ENCODE data around the gene HMOX2.

Gene HMOX2

GRCh38 chr16:4465977-4466779 is 10.0 kb upstream of the HMOX2 start:
- no peak for DNase-seq

GRCh38 chr16:4467916-4468315 is 8.3 kb upstream of the HMOX2 start:
- DNase-seq, result no peak

GRCh38 chr16:4468972-4469371 is 7.2 kb upstream of the HMOX2 start:
- no peak for DNase-seq

- no peak for DNase-seq
Observed at GRCh38 chr16:4471869-4472268, 4.3 kb upstream of the HMOX2 start.

GRCh38 chr16:4472880-4473279 is 3.3 kb upstream of the HMOX2 start:
- no peak for DNase-seq

- DNase-seq, result peak; percentile 93
Observed at GRCh38 chr16:4474192-4474961, 1.8 kb upstream of the HMOX2 start, which contains the start of gene NMRAL1. TSS of gene NMRAL1 (minus strand) at chr16:4474625. CDS start at chr16:4474132, 493 bp downstream.

GRCh38 chr16:4477966-4478365 is 1.8 kb downstream of the HMOX2 start:
- no peak for DNase-seq

- no peak for DNase-seq
Observed at GRCh38 chr16:4481526-4481925, 5.3 kb downstream of the HMOX2 start.

GRCh38 chr16:4481963-4482362 is 5.8 kb downstream of the HMOX2 start:
- DNase-seq, result no peak

- no peak for DNase-seq
Observed at GRCh38 chr16:4486126-4486893, 10.1 kb downstream of the HMOX2 start.

GRCh38 chr16:4487955-4488498 is 11.8 kb downstream of the HMOX2 start:
- no peak for DNase-seq

- no peak for DNase-seq
Observed at GRCh38 chr16:4488499-4488967, 12.3 kb downstream of the HMOX2 start.

GRCh38 chr16:4489030-4489429 is 12.8 kb downstream of the HMOX2 start:
- no peak for DNase-seq

GRCh38 chr16:4491898-4492297 is 15.7 kb downstream of the HMOX2 start:
- DNase-seq, result no peak

GRCh38 chr16:4494746-4495490 is 18.7 kb downstream of the HMOX2 start:
- DNase-seq, result no peak

GRCh38 chr16:4495766-4496165 is 19.6 kb downstream of the HMOX2 start:
- no peak for DNase-seq

- no peak for DNase-seq
Observed at GRCh38 chr16:4496305-4496704, 20.1 kb downstream of the HMOX2 start.

- no peak for DNase-seq
Observed at GRCh38 chr16:4498546-4499195, 22.5 kb downstream of the HMOX2 start.

GRCh38 chr16:4499196-4499555 is 23.0 kb downstream of the HMOX2 start:
- DNase-seq, result no peak

- DNase-seq, result no peak
Observed at GRCh38 chr16:4500272-4500671, 24.1 kb downstream of the HMOX2 start.

- DNase-seq, result no peak
Observed at GRCh38 chr16:4501071-4501478, 24.9 kb downstream of the HMOX2 start.

Measured in NCI-H1092 treated with DMSO at 0.1 percent for 48 hours (cell line).